Measurements from ENCODE around the gene COL5A2.

COL5A2 gene

GRCh38 chr2:189048189-189048588 is 131.4 kb downstream of the COL5A2 start:
- no peak for DNase-seq (ENCODE audit: low read depth)
- no peak overlapping the region for H3K4me3 ChIP-seq (ENCODE audit: control insufficient read depth, low read depth, low read length)
- no peak for TF ChIP-seq CTCF (conservative IDR thresholded peaks at IDR 0.05; ENCODE audit: control insufficient read depth, insufficient read depth, low read depth, low read length)

GRCh38 chr2:189047171-189047888 is 132.2 kb downstream of the COL5A2 start:
- no peak for DNase-seq (ENCODE audit: low read depth)
- TF ChIP-seq CTCF (conservative IDR thresholded peaks at IDR 0.05; ENCODE audit: control insufficient read depth, insufficient read depth, low read depth, low read length), result no peak
- no peak overlapping the region for H3K4me3 ChIP-seq (ENCODE audit: control insufficient read depth, low read depth, low read length)

GRCh38 chr2:189046320-189046719 is 133.2 kb downstream of the COL5A2 start:
- no peak for DNase-seq (ENCODE audit: low read depth)
- no peak for TF ChIP-seq CTCF (conservative IDR thresholded peaks at IDR 0.05; ENCODE audit: control insufficient read depth, insufficient read depth, low read depth, low read length)

GRCh38 chr2:189045836-189046235 is 133.7 kb downstream of the COL5A2 start:
- no peak for DNase-seq (ENCODE audit: low read depth)
- no peak for TF ChIP-seq CTCF (conservative IDR thresholded peaks at IDR 0.05; ENCODE audit: control insufficient read depth, insufficient read depth, low read depth, low read length)
- no peak overlapping the region for H3K4me3 ChIP-seq (ENCODE audit: control insufficient read depth, low read depth, low read length)

More at GRCh38 chr2:189046320-189046719, 133.2 kb downstream of the COL5A2 start:
- H3K4me3 ChIP-seq (ENCODE audit: control insufficient read depth, low read depth, low read length), result no peak overlapping the region

- no peak for TF ChIP-seq CTCF (conservative IDR thresholded peaks at IDR 0.05; ENCODE audit: control insufficient read depth, insufficient read depth, low read depth, low read length)
- peak; percentile 61 for DNase-seq (ENCODE audit: low read depth)
- H3K4me3 ChIP-seq (ENCODE audit: control insufficient read depth, low read depth, low read length), result no peak overlapping the region
These were observed 142.0 kb downstream of the COL5A2 start for GRCh38 chr2:189037518-189037917.

GRCh38 chr2:189024901-189025618 is 154.5 kb downstream of the COL5A2 start:
- peak; percentile 53 for DNase-seq (ENCODE audit: low read depth)
- peak; percentile 70 for TF ChIP-seq CTCF (conservative IDR thresholded peaks at IDR 0.05; ENCODE audit: control insufficient read depth, insufficient read depth, low read depth, low read length)
- H3K4me3 ChIP-seq (ENCODE audit: control insufficient read depth, low read depth, low read length), result no peak overlapping the region
